ENCODE results near the gene MRGPRD. TPM values are rescaled to one million over a fixed set of nuclear protein-coding genes. Genes with fewer than 3 reads are reported as not detected.

MRGPRD gene
- total and polyA plus RNA-seq, 2 of the 13 experiments (the other 11 are each of a cell fraction or from before 2014, with no cell fraction given), result not detected

GRCh38 chr11:68932358-68932757 is 48.4 kb downstream of the MRGPRD start:
- H3K9me3 ChIP-seq (ENCODE audit: low read length), result no peaks in the 10 kb centered on the region
- intact Hi-C loops (cut with micrococcal nuclease; ENCODE audit: unreplicated experiment), result no loop called here
- H4K20me1 ChIP-seq (ENCODE audit: insufficient read depth, low read length), result no peaks in the 10 kb centered on the region
- H3K36me3 ChIP-seq (replicated peaks in 1 of 2; ENCODE audit: control insufficient read depth in 1 of 2, insufficient read depth in 2 of 2, low read length in 2 of 2), result peaks cover 24 to 65% of the 10 kb centered on the region in 2 experiments; a peak in 4 of 5 replicates
- H3K27ac ChIP-seq (ENCODE audit: extremely low read length, insufficient read depth, low read length), result no peak overlapping the region
- no peaks in the 10 kb centered on the region for H3K79me2 ChIP-seq (ENCODE audit: insufficient read depth, low read length)
- 93% methylated on average over 7 of the region's 7 CpGs for WGBS (ENCODE audit: low lambda C conversion rate)
- ChIA-PET POLR2A (no interaction called here), CTCF (ENCODE audit: low intra/inter-chr PET ratio, low total read pairs) (no interaction called here)
- ATAC-seq (no peak), DNase-seq (ENCODE audit: low spot score) (no peak), FAIRE-seq (no peak)
- in situ Hi-C loops (cut with HindIII; ENCODE audit: extremely low pct_ligation_motif_present, low pct_unique_long_range_greater_than_20kb), result no loop called here
- BruUV-seq (replicated peaks), result no TSS peak
- H3K4me3 ChIP-seq (replicated peaks in 1 of 3; ENCODE audit: insufficient read depth in 1 of 3, low read depth in 2 of 3, low read length in 3 of 3), result no peak overlapping the region
- H2AFZ ChIP-seq (ENCODE audit: low read length), result no peak overlapping the region
- H3K4me2 ChIP-seq (ENCODE audit: low read depth, low read length), result no peak overlapping the region
- H3K9ac ChIP-seq (ENCODE audit: insufficient read depth, low read depth, low read length), result no peak overlapping the region
- no peaks in the 10 kb centered on the region for H3K4me1 ChIP-seq (ENCODE audit: insufficient read depth, low read length)
- H3K27me3 ChIP-seq (ENCODE audit: control insufficient read depth in 1 of 2, insufficient read depth in 2 of 2, low read length in 2 of 2), result no peaks in the 10 kb centered on the region; a peak in 1 of 5 replicates
- TF ChIP-seq EEA1 (CRISPR knock-in tag; IDR thresholded peaks at IDR 0.05; ENCODE audit: borderline replicate concordance) (no peak), PHF5A (CRISPR knock-in tag; IDR thresholded peaks at IDR 0.05; ENCODE audit: low read depth, unreplicated experiment) (no peak), PHF20 (CRISPR knock-in tag; IDR thresholded peaks at IDR 0.05) (no peak), BATF2 (CRISPR knock-in tag; IDR thresholded peaks at IDR 0.05) (no peak), PHB2 (IDR thresholded peaks at IDR 0.05; ENCODE audit: partially characterized antibody) (no peak), HNF4G (IDR thresholded peaks at IDR 0.05; ENCODE audit: borderline replicate concordance, low read depth, low read length) (no peak), HNF4G (CRISPR knock-in tag; IDR thresholded peaks at IDR 0.05; ENCODE audit: borderline replicate concordance, low read depth) (no peak), MED13 (CRISPR knock-in tag; IDR thresholded peaks at IDR 0.05) (no peak), SMARCC2 (IDR thresholded peaks at IDR 0.05) (no peak), FOXJ3 (CRISPR knock-in tag; IDR thresholded peaks at IDR 0.05; ENCODE audit: borderline replicate concordance) (no peak), ZBTB10 (CRISPR knock-in tag; IDR thresholded peaks at IDR 0.05; ENCODE audit: borderline replicate concordance) (no peak), ZNF101 (CRISPR knock-in tag; IDR thresholded peaks at IDR 0.05; ENCODE audit: borderline replicate concordance, low read depth) (no peak), ZBTB44 (CRISPR knock-in tag; IDR thresholded peaks at IDR 0.05) (no peak), CBX2 (IDR thresholded peaks at IDR 0.05; ENCODE audit: low read depth, low read length) (no peak), CBX2 (CRISPR knock-in tag; IDR thresholded peaks at IDR 0.05; ENCODE audit: low read depth) (no peak), ZNF639 (CRISPR knock-in tag; conservative IDR thresholded peaks at IDR 0.05) (no peak), ZNF558 (CRISPR knock-in tag; IDR thresholded peaks at IDR 0.05; ENCODE audit: borderline replicate concordance) (no peak), DNMT3B (CRISPR knock-in tag; conservative IDR thresholded peaks at IDR 0.05) (no peak), ZSCAN22 (CRISPR knock-in tag; IDR thresholded peaks at IDR 0.05) (no peak)

All from HepG2 (cell line).